GM12875 (cell line): Measurements from ENCODE around the gene F2RL1.
"Not testable (repeated sequence)": the region's sequence is repeated elsewhere in the genome, so short reads cannot be mapped to it uniquely, and the experiment has no call there.

ENCODE experiments used
- H3K4me3 ChIP-seq: one replicate; pipeline ENCODE4 v1.5.1; 2011; ENCODE audit warnings: low read depth, low read length, control low read depth
- TF ChIP-seq, protein P1 (sequence below): IDR thresholded peaks from 2 replicates; pipeline ENCODE4 v1.5.1; 2011; ENCODE audit warnings: low read depth, mild to moderate bottlenecking, control low read depth, inconsistent platforms, low read length, moderate library complexity, borderline replicate concordance; ENCODE audit not compliant: insufficient read depth

The F2RL1 gene, protein sequence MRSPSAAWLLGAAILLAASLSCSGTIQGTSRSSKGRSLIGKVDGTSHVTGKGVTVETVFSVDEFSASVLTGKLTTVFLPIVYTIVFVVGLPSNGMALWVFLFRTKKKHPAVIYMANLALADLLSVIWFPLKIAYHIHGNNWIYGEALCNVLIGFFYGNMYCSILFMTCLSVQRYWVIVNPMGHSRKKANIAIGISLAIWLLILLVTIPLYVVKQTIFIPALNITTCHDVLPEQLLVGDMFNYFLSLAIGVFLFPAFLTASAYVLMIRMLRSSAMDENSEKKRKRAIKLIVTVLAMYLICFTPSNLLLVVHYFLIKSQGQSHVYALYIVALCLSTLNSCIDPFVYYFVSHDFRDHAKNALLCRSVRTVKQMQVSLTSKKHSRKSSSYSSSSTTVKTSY

DNA sequence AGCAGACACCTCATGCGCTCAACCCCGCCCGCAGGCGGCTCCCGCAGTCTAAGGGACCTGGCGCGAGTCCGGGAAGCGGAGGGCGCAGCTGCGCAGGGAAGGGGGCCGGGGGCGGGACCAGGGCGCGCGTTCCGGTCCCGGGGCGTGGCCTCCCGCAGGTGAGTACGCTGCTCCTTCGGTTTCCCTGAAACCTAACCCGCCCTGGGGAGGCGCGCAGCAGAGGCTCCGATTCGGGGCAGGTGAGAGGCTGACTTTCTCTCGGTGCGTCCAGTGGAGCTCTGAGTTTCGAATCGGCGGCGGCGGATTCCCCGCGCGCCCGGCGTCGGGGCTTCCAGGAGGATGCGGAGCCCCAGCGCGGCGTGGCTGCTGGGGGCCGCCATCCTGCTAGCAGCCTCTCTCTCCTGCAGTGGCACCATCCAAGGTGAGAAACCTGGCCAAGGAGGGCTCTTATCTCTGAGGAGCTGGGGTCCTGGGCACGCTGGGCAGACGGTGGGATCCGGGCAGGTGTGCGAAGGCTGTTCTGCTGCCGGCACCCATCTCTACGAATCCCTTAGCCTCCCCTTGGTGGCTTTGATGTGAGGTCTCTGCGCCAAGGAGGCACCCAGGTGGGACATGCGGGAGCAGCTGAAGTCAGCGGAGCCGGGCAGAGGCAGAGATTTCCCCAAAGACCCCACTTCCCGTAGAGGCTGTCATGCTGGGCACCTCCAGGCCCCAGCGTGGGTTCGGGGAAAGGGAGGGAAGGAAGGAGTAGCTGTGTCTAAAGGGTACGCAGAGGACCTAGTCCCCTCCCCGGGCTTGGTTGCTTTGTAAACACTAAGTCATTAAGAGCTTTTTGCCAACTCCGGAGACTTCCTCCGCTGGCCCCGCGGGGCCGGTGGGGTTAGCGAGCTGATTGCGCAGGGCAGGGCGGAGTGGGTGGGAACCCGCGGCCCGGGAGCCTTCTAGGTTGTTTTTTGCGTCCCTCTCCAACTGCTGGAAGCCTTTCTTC, at the start of gene F2RL1:
TSS of gene F2RL1 (plus strand) at position 187 of the 988 bp plus-strand sequence. CDS start at position 340, 153 bp downstream.
- TF ChIP-seq, protein P1, sequence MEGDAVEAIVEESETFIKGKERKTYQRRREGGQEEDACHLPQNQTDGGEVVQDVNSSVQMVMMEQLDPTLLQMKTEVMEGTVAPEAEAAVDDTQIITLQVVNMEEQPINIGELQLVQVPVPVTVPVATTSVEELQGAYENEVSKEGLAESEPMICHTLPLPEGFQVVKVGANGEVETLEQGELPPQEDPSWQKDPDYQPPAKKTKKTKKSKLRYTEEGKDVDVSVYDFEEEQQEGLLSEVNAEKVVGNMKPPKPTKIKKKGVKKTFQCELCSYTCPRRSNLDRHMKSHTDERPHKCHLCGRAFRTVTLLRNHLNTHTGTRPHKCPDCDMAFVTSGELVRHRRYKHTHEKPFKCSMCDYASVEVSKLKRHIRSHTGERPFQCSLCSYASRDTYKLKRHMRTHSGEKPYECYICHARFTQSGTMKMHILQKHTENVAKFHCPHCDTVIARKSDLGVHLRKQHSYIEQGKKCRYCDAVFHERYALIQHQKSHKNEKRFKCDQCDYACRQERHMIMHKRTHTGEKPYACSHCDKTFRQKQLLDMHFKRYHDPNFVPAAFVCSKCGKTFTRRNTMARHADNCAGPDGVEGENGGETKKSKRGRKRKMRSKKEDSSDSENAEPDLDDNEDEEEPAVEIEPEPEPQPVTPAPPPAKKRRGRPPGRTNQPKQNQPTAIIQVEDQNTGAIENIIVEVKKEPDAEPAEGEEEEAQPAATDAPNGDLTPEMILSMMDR = no peak
- H3K4me3 ChIP-seq = peak within 1 kb of the TSS; percentile 58

DNA sequence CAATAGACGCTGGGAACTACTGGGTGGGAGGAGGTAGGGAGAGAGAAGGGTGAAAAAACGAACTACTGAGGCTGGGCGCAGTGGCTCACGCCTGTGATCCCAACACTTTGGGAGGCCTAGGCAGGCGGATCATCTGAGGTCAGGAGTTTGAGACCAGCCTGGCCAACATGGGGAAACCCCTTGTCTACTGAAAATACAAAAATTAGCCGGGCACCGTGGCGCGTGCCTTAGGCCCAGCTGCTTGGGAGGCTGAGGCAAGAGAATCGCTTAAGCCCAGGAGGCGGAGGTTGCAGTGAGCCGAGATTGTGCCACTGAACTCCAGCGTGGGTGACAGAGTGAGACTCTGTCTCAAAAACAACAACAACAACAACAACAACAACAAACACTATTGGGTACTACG, 47.8 kb upstream of the F2RL1 start:
- not testable (repeated sequence) for H3K4me3 ChIP-seq

DNA sequence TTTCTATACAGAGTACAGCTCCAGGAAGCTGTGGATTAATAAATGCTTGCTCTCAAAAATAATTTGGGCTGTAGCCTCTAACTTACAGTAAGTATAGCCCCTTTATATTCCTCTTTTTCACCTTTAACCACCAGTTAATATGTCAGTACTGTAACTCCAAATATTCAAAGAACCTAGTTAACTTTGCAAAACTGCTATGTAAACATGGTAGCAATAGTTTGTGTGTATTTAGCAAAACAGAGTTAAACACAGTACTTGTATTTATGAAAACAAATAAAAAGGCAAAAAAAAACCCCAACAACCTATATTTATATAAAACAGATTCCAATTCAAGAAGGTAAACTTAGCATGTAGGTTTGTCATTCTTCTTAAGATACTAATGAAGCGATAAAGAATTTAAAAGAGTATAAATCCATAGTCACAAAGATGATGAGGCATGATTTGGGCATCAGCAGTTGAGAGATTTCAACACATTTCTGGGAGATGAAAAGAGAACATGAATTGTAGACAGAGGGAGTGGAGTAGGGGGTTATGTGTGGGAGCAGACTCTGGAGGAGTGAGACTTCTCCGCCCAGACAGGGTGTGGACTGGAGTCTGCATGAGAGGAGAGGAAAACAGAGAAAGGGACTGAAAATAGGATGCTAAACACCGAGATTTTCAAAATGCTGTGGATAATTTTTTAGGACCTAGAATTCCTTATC, 47.0 kb upstream of the F2RL1 start:
- H3K4me3 ChIP-seq = no peak overlapping the region
- TF ChIP-seq, protein P1 = no peak

DNA sequence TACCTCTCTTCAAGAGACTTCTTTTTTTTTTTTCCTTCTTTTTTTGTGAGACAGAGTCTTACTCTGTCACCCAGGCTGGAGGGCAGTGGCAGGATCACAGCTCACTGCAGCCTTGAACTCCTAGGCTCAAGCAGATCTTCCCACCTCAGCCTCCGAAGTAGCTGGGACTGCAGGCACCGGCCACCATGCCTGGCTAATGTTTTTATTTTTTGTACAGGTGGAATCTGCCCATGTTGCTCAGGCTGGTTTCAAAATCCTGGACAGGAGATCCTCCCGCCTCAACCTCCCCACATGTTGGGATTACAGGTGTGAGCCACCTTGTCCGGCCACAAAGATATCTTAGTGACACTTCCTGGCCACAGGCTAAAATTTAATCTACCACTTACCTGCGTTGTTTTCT, 42.9 kb upstream of the F2RL1 start:
- TF ChIP-seq, protein P1 = no peak

DNA sequence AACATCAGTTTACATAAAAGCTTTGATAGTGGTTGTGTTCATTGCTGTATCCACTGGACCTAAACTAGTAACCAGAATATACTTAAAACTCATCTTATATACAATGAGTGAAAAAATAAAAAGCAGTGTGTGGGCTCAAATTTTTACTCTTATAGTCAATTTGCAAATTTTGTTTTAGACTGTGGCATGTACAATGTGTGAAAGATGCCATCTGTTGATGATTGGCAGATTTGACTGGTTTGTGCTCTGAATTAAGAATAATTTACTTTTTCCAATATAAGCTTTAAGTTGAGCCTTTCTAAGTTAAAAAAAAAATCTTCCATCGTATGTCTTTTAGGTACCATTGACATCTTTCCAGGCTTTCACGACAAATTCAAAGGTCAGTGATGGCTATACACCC, 42.4 kb upstream of the F2RL1 start:
- H3K4me3 ChIP-seq = no peak overlapping the region
- TF ChIP-seq, protein P1 = no peak

More for the DNA sequence above, 42.9 kb upstream of the F2RL1 start:
- H3K4me3 ChIP-seq = no peak overlapping the region

DNA sequence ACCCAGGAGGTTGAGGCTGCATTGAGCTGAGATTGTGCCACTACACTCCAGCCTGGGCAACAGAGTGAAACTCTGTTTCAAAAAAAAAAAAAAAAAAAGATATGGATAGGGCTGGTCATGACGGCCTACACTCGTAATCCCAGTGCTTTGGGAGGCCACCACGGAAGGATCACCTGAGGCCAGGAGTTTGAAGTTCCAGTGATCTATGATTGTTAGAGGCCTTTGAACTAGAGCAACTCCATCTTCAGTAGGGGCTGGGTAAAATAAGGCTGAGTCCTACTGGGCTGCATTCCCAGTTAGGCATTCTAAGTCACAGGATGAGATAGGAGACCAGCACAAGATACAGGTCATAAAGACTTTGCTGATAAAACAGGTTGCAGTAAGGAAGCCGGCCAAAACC, 38.2 kb upstream of the F2RL1 start:
- not testable (repeated sequence) for H3K4me3 ChIP-seq

DNA sequence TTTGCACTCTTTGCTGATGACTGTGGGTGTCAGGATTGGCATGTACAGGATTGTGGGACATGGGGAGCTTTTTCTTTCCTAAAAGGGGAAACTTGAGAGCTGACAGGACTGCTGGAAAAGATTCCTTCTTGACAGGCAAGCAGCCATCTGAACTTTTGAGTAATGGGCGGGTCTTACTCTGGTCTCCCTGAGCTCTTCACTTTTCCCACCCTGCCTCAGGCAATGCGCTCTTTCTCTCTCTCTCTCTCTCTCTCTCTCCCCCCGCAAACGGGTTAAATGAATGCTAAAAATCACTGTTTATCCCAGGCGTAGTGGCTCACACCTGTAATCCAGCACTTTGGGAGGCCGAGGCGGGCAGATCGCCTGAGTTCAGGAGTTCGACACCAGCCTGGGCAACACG, 37.1 kb upstream of the F2RL1 start:
- no peak overlapping the region for H3K4me3 ChIP-seq
- TF ChIP-seq, protein P1 = no peak

DNA sequence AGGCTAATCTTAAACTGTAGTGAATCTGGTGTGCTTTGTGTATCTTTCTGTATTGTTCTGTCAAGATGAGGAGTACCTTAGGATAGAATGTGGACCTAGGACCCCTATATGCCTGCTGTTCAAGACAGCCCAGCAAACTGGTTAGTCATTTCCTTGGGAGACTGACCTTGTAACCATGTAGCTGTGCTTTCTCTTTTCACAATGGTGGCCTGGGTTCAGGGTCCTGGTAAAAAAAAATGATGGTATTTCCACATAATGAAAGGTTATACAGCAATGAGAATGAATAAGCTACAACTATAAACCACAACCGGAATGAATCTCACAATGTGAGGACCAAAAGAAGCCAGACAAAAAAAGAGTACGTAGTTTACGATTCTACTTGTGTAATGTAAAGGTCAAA, 36.4 kb upstream of the F2RL1 start:
- TF ChIP-seq, protein P1 = no peak

More for the DNA sequence above, 36.4 kb upstream of the F2RL1 start:
- H3K4me3 ChIP-seq = no peak overlapping the region
